DND-41 (cell line): ENCODE data around the gene ANO2.

Source experiments
- ATAC-seq: fragments of 200-7000 bp; cut with Tn5 transposase; 3 replicates; pipeline ENCODE4 v1.9.1; 2021; ENCODE audit warnings: low read depth; ENCODE audit not compliant: insufficient read depth
- DNase-seq: peaks from one replicate; pipeline ENCODE4 v3.0.0-alpha.2; 2020
- H2AFZ ChIP-seq: 2 replicates; pipeline ENCODE4 v1.6.0; 2012; ENCODE audit warnings: low read depth, low read length
- H3K27ac ChIP-seq: 2 replicates; pipeline ENCODE4 v1.5.1; 2012; ENCODE audit warnings: low read length, inconsistent platforms
- H3K27me3 ChIP-seq: fragments of 200-600 bp; sonication (generic); 2 replicates; pipeline ENCODE4 v1.6.0; 2012; ENCODE audit warnings: low read length, mild to moderate bottlenecking, inconsistent platforms; ENCODE audit not compliant: insufficient read depth, poor library complexity
- H3K36me3 ChIP-seq: 2 replicates; pipeline ENCODE4 v1.5.1; 2012; ENCODE audit warnings: low read length, inconsistent platforms; ENCODE audit not compliant: insufficient read depth
- H3K4me1 ChIP-seq: 2 replicates; pipeline ENCODE4 v1.5.1; 2012; ENCODE audit warnings: mild to moderate bottlenecking, low read length; ENCODE audit not compliant: insufficient read depth
- H3K4me2 ChIP-seq: 2 replicates; pipeline ENCODE4 v1.6.0; 2012; ENCODE audit warnings: mild to moderate bottlenecking, moderate library complexity, low read length, inconsistent platforms; ENCODE audit not compliant: insufficient read depth
- H3K4me3 ChIP-seq, 2 experiments: fragments of 200-600 bp in 1 of 2; shearing (Covaris generic) in 1 of 2; 2 replicates each; pipeline ENCODE4 v1.5.1; 2012 to 2016; ENCODE audit warnings: inconsistent platforms in 2 of 2, low read length in 2 of 2, mild to moderate bottlenecking in 2 of 2, low read depth in 1 of 2, moderate library complexity in 1 of 2
- H3K79me2 ChIP-seq: 2 replicates; pipeline ENCODE4 v1.6.0; 2012; ENCODE audit warnings: low read length, inconsistent platforms; ENCODE audit not compliant: insufficient read depth
- H3K9ac ChIP-seq: 2 replicates; pipeline ENCODE4 v1.6.0; 2012; ENCODE audit warnings: low read depth, mild to moderate bottlenecking, inconsistent platforms, low read length, moderate library complexity
- H3K9me3 ChIP-seq: 2 replicates; pipeline ENCODE4 v1.5.1; 2012; ENCODE audit warnings: low read length, moderate library complexity, mild to moderate bottlenecking, inconsistent platforms; ENCODE audit not compliant: insufficient read depth, severe bottlenecking
- H4K20me1 ChIP-seq: 2 replicates; pipeline ENCODE4 v1.6.0; 2012; ENCODE audit warnings: low read length; ENCODE audit not compliant: insufficient read depth
- EZH2 ChIP-seq: IDR thresholded peaks from 3 replicates; pipeline ENCODE4 v1.6.1; 2012; ENCODE audit warnings: borderline replicate concordance, low read depth, mild to moderate bottlenecking, moderate library complexity, low read length, inconsistent platforms; ENCODE audit not compliant: severe bottlenecking
- TF ChIP-seq, protein P1 (sequence below): IDR thresholded peaks from 2 replicates; pipeline ENCODE4 v1.5.1; 2012; ENCODE audit warnings: borderline replicate concordance, low read length, moderate library complexity, mild to moderate bottlenecking; ENCODE audit not compliant: poor library complexity, severe bottlenecking; ENCODE audit errors: extremely low read depth

Gene ANO2

DNA sequence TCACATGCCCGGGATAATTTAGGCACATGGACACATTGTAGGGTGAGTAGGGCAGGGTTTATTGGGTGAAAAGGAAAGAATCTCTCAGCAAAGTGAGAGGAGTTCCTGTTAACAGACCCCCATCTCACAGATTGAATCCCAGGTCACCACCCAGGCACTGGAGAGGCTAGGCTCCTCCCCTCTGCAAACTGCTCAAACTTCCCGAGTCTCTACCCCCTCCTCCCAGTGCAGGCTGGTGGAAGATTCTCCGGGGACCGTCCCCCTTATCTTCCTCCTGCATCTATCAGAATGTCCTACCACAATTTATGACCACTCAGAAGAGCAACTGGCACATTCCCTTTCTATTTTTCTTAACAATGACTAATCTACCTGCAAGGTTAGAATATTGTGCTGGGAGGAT lies 387.2 kb downstream of the ANO2 start:
- Histone ChIP-seq H3K79me2 (no peaks in the 10 kb centered on the region), H3K36me3 (no peaks in the 10 kb centered on the region)
- ATAC-seq: no peak

DNA sequence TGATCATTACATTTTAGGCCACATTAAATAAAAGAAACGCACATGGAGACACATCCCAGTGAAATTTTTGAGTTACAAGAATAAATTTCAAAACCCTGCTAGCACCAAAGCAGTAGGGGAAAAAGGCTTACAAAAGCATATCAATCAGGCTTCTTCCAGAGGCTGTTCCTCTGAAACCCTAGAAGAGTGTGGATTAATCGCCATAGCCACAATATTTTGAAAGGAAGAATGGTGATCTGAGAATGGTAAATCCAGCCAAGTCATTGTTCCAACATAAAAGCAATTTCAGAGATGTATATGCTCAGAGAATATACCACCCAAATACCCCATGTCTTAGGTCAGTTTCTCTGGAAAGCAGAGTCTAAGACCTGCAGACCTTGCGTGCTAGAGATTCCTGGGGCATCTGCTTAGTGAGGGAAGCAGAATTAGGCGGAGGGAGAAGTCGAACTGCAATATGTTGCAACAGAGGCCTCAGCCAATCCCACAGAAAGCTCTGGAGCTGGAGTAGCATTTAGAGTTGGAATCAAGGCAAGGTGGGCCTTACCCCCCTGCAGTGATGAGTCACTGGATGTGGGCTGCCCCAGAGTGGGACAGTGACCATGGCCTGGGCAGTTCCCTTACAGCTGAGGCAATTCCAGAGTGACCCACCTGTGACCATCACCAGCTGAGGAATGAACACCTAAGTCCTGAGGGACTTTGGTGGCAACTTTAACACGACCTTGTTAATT lies 387.9 kb downstream of the ANO2 start:
- Histone ChIP-seq H4K20me1 (no peaks in the 10 kb centered on the region), H3K27me3 (peaks cover 4% of the 10 kb centered on the region), H3K9me3 (no peaks in the 10 kb centered on the region), H3K79me2 (no peaks in the 10 kb centered on the region), H2AFZ (no peak overlapping the region), H3K36me3 (no peaks in the 10 kb centered on the region), H3K4me1 (no peaks in the 10 kb centered on the region), H3K4me3 (no peak overlapping the region), H3K9ac (no peak overlapping the region), H3K27ac (no peak overlapping the region), H3K4me2 (no peak overlapping the region)
- DNase-seq (no peak), ATAC-seq (no peak)
- no peak for TF ChIP-seq EZH2
- TF ChIP-seq, protein P1, sequence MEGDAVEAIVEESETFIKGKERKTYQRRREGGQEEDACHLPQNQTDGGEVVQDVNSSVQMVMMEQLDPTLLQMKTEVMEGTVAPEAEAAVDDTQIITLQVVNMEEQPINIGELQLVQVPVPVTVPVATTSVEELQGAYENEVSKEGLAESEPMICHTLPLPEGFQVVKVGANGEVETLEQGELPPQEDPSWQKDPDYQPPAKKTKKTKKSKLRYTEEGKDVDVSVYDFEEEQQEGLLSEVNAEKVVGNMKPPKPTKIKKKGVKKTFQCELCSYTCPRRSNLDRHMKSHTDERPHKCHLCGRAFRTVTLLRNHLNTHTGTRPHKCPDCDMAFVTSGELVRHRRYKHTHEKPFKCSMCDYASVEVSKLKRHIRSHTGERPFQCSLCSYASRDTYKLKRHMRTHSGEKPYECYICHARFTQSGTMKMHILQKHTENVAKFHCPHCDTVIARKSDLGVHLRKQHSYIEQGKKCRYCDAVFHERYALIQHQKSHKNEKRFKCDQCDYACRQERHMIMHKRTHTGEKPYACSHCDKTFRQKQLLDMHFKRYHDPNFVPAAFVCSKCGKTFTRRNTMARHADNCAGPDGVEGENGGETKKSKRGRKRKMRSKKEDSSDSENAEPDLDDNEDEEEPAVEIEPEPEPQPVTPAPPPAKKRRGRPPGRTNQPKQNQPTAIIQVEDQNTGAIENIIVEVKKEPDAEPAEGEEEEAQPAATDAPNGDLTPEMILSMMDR: no peak

More for the DNA sequence above, 387.2 kb downstream of the ANO2 start:
- TF ChIP-seq EZH2: no peak
- TF ChIP-seq, protein P1: no peak
- H3K27me3 ChIP-seq: peaks cover 4% of the 10 kb centered on the region
- H3K4me3 ChIP-seq: no peak overlapping the region
- H3K9me3 ChIP-seq: no peaks in the 10 kb centered on the region
- H3K9ac ChIP-seq: no peak overlapping the region
- H2AFZ ChIP-seq: no peak overlapping the region
- H3K4me2 ChIP-seq: no peak overlapping the region
- H4K20me1 ChIP-seq: no peaks in the 10 kb centered on the region
- no peak for DNase-seq
- H3K27ac ChIP-seq: no peak overlapping the region
- H3K4me1 ChIP-seq: no peaks in the 10 kb centered on the region

DNA sequence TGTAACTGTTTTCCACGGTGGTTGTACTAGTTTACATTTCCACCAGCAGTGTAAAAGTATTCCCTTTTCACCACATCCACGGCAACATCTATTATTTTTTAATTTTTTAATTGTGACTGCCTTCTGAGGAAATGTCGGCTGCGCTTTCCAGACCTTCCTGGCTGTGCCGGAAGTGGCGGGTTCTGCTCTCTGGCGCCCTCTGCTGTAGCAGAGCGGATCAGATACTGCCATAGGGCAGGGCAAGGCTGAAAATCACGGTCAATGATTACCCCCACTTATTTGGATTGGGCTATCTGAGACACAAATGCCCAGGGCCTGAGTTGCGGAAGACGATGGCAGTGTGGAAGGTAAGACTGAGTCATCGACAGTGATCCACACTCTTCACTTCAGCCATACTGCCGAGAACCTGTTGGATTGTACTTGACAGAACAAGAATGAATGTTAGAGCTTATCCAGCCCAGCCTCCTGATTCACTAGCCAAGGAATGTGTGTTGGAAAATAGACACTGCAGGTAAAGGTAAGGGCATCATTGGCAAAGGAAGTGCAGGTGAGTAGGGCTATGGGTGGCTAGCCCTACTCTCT lies 388.9 kb downstream of the ANO2 start:
- Histone ChIP-seq H3K4me1 (no peaks in the 10 kb centered on the region), H2AFZ (no peak overlapping the region), H3K79me2 (no peaks in the 10 kb centered on the region), H3K27ac (no peak overlapping the region), H3K27me3 (peaks cover 4% of the 10 kb centered on the region), H3K36me3 (no peaks in the 10 kb centered on the region), H3K4me3 (no peak overlapping the region), H3K9ac (no peak overlapping the region), H3K4me2 (no peak overlapping the region), H4K20me1 (no peaks in the 10 kb centered on the region), H3K9me3 (no peaks in the 10 kb centered on the region)
- TF ChIP-seq, protein P1: peak; percentile 67
- no peak for TF ChIP-seq EZH2
- DNase-seq (peak; percentile 37), ATAC-seq (no peak)
